Measurements from ENCODE around the gene NR1H3.

NR1H3 gene

DNA sequence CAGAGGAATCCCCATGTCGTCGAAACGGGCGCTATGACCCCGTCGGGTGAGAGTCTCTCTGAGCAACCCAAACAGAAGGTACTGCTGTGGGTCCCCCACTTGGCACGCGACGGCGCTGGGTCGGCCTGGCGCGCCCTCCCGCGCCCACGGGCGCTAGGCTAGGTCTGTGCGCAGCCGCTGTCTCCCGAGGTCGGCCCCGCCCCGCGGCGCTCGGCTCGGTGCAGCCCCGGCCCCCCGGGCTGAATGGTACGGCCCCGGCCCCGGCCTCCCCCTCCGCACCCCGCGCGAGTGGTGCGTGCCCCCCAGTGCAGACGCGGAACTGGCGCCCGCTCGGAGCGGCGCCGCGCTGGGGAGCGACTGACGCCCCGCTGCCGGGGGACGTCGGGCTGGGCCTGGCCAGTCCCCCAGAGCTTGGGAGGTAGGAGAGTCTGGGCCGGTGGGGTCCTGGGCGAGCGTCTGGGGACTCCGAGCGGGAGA lies 12.1 kb downstream of the NR1H3 start, which contains the start of gene MADD:
MADD (plus strand) TSS at position 305 of the 477 bp plus-strand sequence.
- DNase-seq (ENCODE audit: low read depth), result peak; percentile 87

GRCh38 chr11:47270331-47271271 lies 12.8 kb downstream of the NR1H3 start:
- no peak for DNase-seq (ENCODE audit: low read depth)

GRCh38 chr11:47271328-47271727 lies 13.5 kb downstream of the NR1H3 start:
- no peak for DNase-seq (ENCODE audit: low read depth)

DNA sequence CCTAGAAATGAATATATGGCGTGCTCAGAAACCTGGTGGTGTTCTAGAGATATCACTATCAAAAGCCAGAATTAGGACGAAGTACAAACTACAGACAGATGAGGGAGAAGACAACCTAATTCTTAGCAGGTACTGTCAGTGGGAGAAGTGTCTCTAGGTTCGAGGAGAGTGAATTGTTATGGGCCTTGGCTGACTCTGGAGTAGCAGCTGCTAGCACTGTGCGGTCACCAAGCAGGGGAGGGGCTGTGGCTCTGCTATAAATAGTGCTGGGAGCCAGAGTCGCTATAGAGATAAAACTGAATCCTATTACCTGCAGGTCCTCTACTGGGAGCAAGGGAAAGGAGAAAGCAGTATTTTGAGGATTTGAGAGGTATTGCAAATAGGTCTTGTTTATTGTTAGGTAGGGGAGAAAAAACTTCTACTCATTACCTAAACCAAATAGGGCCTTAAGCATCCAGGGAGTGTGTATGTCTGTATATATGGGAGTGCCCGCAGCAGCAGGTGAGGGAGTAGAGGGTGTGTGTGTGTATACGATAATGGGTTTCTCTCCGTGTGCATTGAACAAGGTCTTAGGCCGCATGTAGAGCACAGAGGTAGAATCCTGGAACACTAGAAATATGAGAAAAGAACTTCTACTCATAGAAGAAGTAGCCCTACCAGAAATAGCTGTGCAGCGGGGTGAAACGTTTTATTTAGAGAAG lies 14.3 kb downstream of the NR1H3 start:
- no peak for DNase-seq (ENCODE audit: low read depth)

DNA sequence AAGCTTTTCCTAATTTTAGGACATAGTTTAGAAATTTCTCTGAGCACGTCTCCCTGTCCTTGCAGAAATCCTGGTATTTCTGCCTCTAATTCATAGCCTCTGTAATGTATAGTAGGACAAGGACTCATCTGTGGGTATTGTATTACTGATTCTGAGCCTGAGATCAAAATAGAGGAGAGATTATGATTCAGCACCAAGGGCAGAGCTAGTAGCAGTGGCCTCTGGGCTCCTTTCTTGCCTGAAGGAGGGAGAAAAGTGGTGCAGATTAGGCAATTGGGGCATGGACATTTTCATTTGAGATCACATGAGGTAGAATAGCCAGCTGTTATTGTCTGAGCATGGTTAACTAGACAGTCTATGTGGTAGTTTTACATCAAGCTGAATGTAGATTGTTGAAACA lies 14.9 kb downstream of the NR1H3 start:
- no peak for DNase-seq (ENCODE audit: low read depth)

DNA sequence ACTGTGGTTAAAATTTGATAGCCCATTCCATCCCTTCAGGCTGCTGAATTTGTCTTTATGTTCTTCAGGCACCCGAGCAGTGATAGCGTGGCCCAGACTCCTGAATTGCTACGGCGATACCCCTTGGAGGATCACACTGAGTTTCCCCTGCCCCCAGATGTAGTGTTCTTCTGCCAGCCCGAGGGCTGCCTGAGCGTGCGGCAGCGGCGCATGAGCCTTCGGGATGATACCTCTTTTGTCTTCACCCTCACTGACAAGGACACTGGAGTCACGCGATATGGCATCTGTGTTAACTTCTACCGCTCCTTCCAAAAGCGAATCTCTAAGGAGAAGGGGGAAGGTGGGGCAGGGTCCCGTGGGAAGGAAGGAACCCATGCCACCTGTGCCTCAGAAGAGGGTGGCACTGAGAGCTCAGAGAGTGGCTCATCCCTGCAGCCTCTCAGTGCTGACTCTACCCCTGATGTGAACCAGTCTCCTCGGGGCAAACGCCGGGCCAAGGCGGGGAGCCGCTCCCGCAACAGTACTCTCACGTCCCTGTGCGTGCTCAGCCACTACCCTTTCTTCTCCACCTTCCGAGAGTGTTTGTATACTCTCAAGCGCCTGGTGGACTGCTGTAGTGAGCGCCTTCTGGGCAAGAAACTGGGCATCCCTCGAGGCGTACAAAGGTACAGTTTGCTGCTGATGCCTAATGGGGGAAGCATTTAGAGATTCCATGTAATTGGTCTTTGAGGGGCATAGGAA lies 16.9 kb downstream of the NR1H3 start:
- DNase-seq (ENCODE audit: low read depth), result no peak

GRCh38 chr11:47276923-47277322 lies 19.1 kb downstream of the NR1H3 start:
- no peak for DNase-seq (ENCODE audit: low read depth)

GRCh38 chr11:47278058-47278457 lies 20.3 kb downstream of the NR1H3 start:
- DNase-seq (ENCODE audit: low read depth), result no peak

DNA sequence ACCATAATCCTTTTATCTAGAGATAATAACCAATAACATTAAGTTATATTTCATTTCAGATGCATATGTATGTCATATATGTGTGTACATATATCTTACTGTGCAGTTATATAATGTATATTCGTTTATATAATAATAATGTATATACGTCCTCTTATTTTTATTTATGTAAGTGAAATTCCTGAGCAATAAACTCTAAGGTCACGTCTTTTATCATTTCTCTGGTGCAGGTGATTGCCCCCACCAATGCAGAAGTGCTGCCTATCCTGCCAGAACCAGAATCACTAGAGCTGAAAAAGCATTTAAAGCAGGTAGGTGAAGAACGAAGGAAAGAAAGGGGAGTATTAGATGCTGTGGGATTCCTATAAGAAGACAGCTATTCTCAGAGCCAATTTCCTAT lies 21.0 kb downstream of the NR1H3 start:
- DNase-seq (ENCODE audit: low read depth), result no peak

GRCh38 chr11:47280099-47280498 lies 22.3 kb downstream of the NR1H3 start:
- no peak for DNase-seq (ENCODE audit: low read depth)

GRCh38 chr11:47280860-47281259 lies 23.1 kb downstream of the NR1H3 start:
- no peak for DNase-seq (ENCODE audit: low read depth)

DNA sequence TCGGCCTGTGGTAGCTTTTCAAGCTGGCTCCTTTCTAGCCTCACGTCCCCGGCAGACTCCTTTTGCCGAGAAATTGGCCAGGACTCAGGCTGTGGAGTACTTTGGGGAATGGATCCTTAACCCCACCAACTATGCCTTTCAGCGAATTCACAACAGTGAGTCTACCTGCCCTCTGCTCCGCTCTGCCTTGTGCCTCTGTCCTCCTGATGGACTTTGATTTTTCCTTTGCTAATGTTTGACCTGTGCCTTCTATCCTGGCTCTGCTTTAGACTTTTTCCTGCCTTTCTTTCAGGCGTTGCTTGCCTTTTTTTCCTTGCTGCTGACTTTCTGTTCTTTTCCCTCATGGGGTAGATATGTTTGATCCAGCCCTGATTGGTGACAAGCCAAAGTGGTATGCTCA lies 24.7 kb downstream of the NR1H3 start:
- DNase-seq (ENCODE audit: low read depth), result no peak

DNA sequence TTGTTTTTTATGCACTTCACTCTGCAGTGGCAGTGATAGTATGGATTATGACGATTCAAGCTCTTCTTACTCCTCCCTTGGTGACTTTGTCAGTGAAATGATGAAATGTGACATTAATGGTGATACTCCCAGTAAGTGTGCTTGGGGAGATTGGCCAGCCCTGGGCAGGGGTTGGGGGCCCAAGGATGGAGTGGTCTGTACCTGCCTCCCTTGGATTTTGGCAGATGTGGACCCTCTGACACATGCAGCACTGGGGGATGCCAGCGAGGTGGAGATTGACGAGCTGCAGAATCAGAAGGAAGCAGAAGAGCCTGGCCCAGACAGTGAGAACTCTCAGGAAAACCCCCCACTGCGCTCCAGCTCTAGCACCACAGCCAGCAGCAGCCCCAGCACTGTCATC lies 26.4 kb downstream of the NR1H3 start:
- DNase-seq (ENCODE audit: low read depth), result no peak

- no peak for DNase-seq (ENCODE audit: low read depth)
Measured at GRCh38 chr11:47285969-47286770, 28.4 kb downstream of the NR1H3 start.

DNA sequence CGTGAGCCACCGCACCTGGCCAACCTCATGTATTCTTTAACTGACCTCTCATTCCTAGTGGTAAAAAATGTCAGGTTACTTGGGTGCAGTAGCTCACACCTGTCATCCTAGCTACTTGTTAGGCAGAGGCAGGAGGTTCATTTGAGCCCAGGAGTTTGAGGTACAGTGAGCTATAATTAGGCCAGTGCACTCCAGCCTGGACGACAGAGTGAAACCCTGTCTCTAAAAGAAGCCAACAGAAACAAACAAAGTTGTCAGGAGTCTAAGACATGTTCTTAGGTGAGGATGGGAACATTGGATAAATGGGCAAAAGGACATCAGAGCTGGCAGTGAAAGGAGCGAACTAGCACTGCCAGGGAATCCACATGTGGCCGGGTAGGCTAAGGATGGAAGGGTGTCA lies 30.3 kb downstream of the NR1H3 start:
- no peak for DNase-seq (ENCODE audit: low read depth)

GRCh38 chr11:47289856-47290255 lies 32.1 kb downstream of the NR1H3 start:
- DNase-seq (ENCODE audit: low read depth), result no peak

DNA sequence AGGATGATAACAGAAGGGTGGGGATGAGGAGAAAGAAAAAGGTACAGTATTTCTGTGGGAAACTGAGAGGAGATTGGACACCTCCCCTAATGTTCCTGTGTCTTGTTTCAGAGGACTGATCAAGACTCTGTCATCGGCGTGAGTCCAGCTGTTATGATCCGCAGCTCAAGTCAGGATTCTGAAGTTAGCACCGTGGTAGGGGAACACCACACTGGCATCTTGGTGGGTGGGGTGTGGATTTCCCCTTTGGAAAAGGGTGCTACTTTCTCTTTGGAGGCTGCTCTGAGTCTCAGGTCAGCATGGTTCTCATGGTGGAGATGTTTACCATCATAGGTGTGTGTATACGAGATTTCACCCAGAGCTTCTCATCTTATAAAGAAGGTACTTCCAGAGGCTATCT lies 37.6 kb downstream of the NR1H3 start:
- DNase-seq (ENCODE audit: low read depth), result no peak

GRCh38 chr11:47296045-47296444 lies 38.2 kb downstream of the NR1H3 start:
- DNase-seq (ENCODE audit: low read depth), result no peak

- no peak for DNase-seq (ENCODE audit: low read depth)
Measured at GRCh38 chr11:47299078-47299477, 41.3 kb downstream of the NR1H3 start.

DNA sequence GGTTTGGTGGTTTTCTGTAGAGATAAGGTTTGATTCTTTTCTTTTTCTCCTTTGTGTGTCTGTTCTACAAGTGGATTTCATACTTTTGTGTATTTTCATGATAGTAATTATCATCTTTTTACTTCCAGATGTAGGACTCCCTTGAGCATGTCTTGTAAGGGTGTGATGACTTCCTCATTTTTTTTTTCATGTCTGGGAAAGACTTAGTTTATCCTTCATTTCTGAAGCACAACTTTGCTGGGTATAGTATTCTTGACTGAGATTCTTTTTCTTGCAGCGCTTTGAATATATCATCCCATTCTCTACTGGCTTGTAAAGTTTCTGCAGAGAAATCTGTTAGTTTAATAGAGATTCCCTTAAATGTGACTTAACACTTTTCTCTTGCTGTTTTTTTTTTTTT lies 45.1 kb downstream of the NR1H3 start:
- no peak for DNase-seq (ENCODE audit: low read depth)

- DNase-seq (ENCODE audit: low read depth), result no peak
Measured at GRCh38 chr11:47305734-47306483, 48.1 kb downstream of the NR1H3 start.

All from T follicular helper cell (primary cell).